ENCODE data around the gene EPHA2.

EPHA2 gene

DNA sequence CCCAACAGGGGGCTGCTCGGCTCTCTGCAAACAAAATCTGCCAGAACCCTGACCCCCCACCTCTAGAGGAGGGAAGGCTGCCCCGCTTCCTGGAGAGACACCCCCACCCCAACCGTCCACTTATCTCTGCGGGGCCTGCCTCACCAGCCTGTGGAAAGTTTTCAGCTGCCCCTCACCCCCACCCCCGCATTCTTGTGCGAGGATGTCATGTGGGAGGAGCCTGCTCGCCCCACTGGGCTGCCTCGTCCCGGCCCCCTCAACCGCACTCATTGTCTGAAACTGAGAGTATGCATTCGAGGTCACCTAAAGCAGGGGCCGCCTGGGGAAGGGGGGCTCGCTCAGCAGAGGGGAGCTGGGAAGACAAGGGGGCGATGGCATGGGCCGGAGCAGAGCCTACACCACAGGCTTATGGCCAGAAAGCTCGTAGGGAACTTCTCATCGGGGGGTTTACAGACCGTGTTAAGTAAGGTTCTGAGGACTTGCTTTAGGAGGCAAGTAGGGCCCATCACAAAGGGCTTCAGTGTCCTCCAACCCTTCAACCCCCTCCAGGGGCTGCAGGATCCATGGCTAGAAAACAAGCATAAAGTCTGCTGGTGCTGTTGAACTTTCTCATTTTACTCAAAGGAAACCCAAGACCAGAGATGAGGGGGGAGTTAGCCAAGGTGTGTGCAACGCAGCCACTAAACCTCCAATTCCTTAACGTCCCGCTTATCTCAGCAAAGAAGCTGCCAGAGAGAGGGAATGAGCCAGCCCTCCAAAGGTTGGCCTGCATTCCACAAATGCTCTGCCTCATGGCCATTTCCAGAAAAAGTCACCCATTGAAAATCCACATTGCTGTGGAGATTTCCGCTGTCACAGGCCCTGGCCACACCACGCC is 9.4 kb downstream of the EPHA2 start:
- Mint-ChIP-seq H3K4me3 (peak overlapping the region; percentile 64), H3K9me3 (no peaks in the 10 kb centered on the region), H3K4me1 (peaks cover 56% of the 10 kb centered on the region), H3K27me3 (ENCODE audit: low read depth, poor library complexity) (peaks cover 4% of the 10 kb centered on the region), H3K27ac (peak overlapping the region; percentile 98), H3K36me3 (ENCODE audit: low read depth) (peaks cover 41% of the 10 kb centered on the region)
- TF ChIP-seq, protein P1, sequence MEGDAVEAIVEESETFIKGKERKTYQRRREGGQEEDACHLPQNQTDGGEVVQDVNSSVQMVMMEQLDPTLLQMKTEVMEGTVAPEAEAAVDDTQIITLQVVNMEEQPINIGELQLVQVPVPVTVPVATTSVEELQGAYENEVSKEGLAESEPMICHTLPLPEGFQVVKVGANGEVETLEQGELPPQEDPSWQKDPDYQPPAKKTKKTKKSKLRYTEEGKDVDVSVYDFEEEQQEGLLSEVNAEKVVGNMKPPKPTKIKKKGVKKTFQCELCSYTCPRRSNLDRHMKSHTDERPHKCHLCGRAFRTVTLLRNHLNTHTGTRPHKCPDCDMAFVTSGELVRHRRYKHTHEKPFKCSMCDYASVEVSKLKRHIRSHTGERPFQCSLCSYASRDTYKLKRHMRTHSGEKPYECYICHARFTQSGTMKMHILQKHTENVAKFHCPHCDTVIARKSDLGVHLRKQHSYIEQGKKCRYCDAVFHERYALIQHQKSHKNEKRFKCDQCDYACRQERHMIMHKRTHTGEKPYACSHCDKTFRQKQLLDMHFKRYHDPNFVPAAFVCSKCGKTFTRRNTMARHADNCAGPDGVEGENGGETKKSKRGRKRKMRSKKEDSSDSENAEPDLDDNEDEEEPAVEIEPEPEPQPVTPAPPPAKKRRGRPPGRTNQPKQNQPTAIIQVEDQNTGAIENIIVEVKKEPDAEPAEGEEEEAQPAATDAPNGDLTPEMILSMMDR (IDR thresholded peaks at IDR 0.05) = no peak
- peak; percentile 86 for DNase-seq

DNA sequence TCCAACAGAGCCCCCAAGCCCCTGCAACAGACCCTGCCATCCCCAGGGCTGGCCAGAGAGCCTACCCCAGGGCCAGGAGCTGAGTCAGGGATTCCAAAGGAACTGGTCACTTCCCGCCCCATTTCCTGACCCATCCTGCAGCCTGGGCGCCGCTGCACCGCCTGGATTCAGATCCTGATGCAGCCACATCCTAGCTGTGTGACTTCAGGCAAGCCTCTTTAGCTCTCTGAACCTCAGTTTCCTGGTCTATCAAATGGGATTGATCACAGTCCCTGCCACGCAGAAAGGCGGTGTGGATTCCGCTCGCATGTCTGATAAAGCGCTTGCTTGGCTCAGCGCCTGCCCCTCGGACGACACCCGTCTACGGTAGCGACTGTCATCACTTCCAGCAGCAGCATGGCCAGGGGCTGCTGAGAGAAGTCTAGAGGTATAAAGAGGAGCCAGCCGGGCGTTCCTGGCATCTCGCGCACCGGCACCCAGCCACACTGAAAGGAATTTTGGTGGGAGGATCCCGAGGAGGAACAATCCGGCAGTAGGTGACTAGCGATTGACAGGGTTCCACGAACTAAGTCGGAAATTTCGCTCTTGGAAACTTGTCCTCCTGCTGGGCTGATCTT is 10.1 kb downstream of the EPHA2 start:
- peak; percentile 56 for DNase-seq
- Mint-ChIP-seq H3K9me3 (no peaks in the 10 kb centered on the region), H3K4me1 (peaks cover 56% of the 10 kb centered on the region), H3K36me3 (ENCODE audit: low read depth) (peaks cover 46% of the 10 kb centered on the region), H3K4me3 (peak overlapping the region; percentile 64), H3K27me3 (ENCODE audit: low read depth, poor library complexity) (peaks cover 4% of the 10 kb centered on the region), H3K27ac (peak overlapping the region; percentile 98)
- TF ChIP-seq, protein P1 (IDR thresholded peaks at IDR 0.05) = no peak

DNA sequence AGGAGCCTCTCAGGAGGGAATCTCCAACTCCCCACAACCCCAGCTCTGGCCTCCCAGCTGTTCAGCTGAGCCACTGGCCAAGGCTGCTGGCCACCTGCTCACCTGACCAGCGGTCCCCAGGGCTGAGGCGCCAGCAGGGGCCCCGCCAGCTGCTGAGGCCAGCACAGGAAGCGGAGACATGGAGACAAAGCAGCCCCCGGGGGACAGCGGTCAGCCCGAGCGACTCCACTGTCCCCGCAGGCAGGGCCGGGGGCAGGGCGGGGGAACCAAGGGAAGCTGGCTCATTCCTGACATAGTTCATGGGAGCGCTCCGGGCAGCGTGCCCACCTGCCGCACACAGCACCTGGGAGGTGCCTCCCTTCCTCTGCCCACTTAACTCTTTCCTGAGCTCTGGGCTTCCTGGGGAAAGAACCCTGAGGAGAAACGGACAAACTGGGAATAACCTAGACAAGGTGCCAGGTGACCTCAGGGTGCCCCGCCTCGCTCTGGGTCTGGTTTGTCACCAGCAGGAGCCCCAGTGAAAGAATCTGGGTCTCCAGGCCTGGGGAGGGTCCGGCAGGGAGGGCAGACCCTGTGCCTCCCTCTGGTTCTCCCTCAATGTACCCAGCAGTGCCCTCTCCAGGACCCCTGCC is 10.7 kb downstream of the EPHA2 start:
- Mint-ChIP-seq H3K27me3 (ENCODE audit: low read depth, poor library complexity) (peaks cover 4% of the 10 kb centered on the region), H3K36me3 (ENCODE audit: low read depth) (peaks cover 48% of the 10 kb centered on the region), H3K4me3 (no peak overlapping the region), H3K9me3 (no peaks in the 10 kb centered on the region), H3K27ac (no peak overlapping the region), H3K4me1 (peaks cover 56% of the 10 kb centered on the region)
- TF ChIP-seq, protein P1 (IDR thresholded peaks at IDR 0.05) = no peak
- DNase-seq = peak; percentile 37

DNA sequence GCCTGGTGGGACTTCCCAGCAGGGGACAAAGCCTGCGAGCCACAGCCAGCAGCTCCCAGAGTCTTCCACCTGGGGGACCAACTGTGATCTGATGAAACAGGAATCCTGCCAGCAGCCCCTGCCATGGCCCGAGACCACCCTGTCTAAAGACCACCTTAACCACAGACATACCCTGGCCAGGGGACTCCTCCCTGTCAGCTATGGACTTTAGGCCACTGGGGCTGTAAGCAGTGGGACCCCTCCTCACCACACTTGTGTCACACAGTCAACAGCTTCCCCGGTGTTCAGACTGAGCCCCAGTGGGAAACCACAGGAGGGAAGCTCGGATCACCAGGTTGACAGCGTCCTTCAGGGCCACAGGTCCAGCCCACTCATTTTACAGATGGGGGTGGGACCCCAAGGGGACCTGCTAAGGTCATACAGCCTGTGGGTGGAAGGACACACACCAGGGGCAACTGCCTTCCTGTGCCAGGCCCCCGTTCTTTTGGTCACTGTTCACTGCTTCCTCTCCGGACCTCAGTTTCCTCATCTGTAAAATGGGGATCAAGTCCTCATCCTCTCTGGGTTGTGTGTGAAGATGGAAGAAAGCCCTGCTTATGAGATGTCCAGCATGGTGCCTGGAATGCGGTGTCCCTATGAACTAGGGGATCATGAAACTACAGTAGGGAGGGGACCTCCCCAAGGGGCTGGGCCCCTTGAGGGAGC is 11.4 kb downstream of the EPHA2 start:
- Mint-ChIP-seq H3K36me3 (ENCODE audit: low read depth) (peaks cover 46% of the 10 kb centered on the region), H3K4me1 (peaks cover 63% of the 10 kb centered on the region), H3K27ac (no peak overlapping the region), H3K27me3 (ENCODE audit: low read depth, poor library complexity) (peaks cover 4% of the 10 kb centered on the region), H3K9me3 (no peaks in the 10 kb centered on the region), H3K4me3 (no peak overlapping the region)
- DNase-seq = no peak
- TF ChIP-seq, protein P1 (IDR thresholded peaks at IDR 0.05) = no peak

DNA sequence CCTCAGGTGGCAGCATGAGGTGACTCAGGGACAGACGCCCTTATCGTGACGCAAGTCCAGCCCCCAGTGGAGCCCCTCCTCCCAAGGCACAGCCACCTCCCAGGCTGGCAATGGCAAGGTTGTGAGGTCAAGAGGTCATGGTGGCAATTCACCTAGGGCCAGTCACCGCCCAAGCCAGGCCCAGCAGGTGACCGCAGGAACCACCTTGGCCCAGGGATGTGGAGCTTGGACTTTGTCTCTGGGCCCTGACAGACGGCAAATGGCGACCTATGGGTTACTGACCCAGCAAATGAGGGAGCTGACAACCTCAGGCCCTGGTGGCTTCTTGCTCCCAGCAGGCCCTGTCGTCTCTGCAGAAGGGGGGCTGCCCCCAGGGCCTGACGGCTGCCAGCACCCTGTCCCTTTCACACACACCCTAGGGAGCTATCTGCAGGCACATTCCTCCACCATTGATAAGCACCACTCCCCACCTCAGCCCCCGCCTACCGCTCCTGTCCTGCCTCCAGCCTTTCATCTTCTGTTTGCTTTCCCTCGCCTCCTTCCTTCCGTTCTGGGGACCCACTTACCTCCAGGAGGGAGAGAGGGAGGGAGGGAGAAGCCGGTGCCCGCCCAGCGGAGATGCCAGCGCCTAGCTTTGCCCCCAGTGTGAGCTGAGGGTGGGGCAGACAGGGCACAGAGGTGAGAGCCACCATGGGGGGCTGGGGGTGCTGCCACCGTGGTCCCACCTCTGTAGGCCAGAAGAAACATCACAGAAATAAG is 12.1 kb downstream of the EPHA2 start:
- Mint-ChIP-seq H3K4me3 (no peak overlapping the region), H3K27me3 (ENCODE audit: low read depth, poor library complexity) (peaks cover 4% of the 10 kb centered on the region), H3K27ac (no peak overlapping the region), H3K4me1 (peaks cover 67% of the 10 kb centered on the region), H3K36me3 (ENCODE audit: low read depth) (peaks cover 38% of the 10 kb centered on the region), H3K9me3 (no peaks in the 10 kb centered on the region)
- DNase-seq = no peak
- TF ChIP-seq, protein P1 (IDR thresholded peaks at IDR 0.05) = no peak

Measured in nephron progenitor cell (in vitro differentiated cells).